HG03045 (cell line): ENCODE measurements around the gene POU3F3.

Experiments
- ATAC-seq: cut with Tn5 transposase; IDR thresholded peaks from one replicate; pipeline ENCODE4 v1.9.1; 2021; ENCODE audit warnings: mild to moderate bottlenecking, moderate library complexity; ENCODE audit not compliant: unreplicated experiment

Gene POU3F3

DNA sequence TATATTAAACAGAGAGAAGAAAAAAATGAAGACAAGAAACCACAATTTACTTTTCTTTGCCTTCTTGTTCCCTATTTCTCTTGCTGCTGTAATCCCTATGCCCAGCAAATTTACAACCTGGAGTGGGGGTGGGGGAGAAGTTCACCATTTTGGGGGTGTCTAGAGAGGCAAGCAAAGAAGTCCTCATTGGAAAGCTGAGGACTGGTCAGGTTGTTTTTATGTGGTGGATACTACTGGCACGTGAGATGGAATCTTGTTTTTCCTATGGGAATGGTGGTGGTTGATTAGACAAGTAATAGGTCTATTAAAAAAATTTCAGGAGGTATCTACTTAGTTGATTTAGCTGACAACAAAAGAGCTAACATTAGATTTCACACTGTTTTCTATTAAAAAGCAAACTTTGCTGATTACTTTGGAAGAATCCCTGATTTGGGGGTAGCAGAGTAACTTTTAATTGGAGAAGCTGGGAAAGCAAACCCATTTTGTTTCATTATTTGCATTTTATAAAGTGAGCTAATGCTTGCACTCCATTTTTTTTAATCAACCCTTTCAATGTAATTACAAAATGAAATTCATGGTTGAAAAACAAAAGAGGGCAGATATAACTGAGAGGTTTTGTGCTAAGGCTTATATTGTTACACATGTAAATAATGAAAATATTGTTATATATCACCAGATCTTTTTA, 6.0 kb downstream of the POU3F3 start:
- no peak for ATAC-seq

DNA sequence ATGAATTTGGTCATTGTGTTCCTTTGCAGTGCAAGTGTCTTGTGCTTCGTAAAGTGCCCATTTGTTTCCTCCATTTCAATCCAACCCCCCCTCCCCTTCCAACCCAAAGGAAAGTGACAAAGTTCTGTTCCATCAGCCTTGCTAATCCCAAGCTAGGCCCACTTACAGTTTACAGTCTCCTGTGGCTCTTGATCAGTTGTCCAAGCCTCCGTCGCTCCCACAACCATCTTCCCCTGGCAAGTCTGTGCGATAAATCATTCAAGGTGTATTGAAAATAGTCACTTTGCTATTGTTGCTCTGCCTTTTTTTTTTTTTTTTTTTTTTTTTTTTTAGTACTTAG, 6.5 kb downstream of the POU3F3 start:
- no peak for ATAC-seq

GRCh38 chr2:104861351-104862057, 7.6 kb downstream of the POU3F3 start:
- ATAC-seq = no peak

DNA sequence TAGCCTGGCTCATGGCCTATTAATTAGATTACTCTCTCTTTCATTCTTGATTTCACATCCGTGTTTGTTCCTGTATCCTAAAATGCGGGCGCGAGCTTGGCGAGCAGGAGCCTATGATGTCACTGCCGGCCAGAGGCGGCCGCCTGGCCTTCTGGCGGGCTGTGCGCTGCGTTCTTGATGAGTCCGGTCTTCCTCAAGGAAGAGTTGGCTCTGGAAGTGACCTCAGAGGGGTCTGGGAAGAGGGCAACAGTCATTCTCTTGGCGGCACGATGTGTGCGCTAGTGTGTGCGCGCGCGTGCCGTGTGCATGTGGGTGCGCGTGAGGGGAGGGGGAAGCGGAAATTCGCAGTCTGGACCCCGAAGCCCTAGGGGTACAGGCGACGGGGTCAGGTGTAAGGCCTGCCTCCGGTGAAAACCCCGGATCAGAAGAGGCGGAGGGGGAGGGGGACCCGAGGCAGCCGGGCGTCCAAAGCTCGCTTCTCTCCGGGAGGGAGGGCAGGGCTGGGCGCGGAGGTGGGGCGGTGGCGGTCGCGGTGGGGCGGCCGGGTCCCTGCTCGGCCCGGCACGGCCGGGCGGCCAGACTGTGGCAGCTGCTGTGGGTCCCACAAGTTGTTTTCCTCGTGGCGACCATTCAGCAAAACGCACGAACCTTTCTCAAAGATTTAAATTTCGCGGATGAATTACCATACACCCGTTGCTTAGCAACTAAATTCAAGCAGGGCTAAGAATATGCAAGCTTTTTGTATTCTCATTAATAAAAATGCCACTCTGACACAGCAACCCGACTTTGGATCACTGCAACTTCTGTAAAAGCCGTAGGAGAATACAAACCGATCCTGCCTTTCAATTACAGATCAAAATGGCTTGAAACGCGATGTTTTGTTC, 8.4 kb downstream of the POU3F3 start:
- ATAC-seq = no peak

GRCh38 chr2:104863146-104863467, 9.2 kb downstream of the POU3F3 start:
- ATAC-seq = no peak

- no peak for ATAC-seq
Observed at GRCh38 chr2:104863468-104864279, 9.8 kb downstream of the POU3F3 start.

- ATAC-seq = no peak
Observed at GRCh38 chr2:104864280-104865095, 10.6 kb downstream of the POU3F3 start.

DNA sequence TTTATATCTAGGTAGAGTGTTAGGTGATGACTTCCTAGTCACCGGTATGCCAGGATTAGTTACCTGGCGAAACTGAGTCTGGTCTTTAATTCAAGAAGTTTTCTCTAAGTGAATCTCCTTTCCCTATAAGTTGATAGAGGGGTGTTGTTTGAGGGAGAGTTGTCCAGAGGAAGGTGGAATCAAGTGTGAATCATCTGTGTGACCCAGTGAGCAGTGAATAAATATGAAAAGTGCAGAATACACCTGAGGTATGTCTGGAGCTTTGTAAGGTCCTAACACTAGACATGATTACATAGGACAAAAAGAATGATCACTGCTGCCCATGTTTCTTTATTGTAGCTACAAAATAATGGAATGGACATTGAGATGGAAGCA, 11.2 kb downstream of the POU3F3 start:
- no peak for ATAC-seq

DNA sequence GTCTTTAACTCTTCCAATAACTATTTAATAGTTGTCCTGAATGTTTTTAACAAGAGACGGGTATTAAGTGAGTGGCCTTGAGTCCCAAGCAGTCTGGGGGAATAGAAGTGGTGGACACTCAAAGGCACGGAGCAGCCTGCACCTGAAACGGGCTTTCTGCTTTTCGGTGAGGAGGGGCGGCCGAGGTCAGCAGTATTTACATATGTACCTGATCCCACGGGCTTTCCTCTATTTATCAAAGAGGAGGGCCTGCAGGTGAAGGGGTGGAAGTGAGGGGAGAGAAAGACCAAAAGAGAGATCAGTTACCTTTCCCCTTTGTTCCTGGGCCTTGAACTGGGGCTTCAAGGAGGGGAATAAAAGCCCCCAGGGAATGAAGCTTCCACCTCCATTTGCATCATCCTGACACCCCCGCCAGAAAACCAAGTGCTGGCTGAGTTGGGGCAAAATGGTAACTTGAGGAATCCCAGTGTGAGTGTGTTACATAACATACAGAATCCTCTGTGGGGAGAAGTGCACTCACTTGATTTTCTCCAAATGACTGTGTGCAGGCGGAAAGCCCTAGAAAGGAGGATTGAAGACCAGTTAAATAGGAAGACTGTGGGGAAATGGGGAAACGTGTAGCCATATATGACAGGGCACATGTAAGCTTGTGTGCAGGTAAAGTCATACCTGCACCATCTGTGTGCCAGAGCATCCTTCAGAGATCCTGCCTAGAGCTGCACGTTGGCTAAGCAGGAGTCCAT, 12.4 kb downstream of the POU3F3 start:
- ATAC-seq = no peak

DNA sequence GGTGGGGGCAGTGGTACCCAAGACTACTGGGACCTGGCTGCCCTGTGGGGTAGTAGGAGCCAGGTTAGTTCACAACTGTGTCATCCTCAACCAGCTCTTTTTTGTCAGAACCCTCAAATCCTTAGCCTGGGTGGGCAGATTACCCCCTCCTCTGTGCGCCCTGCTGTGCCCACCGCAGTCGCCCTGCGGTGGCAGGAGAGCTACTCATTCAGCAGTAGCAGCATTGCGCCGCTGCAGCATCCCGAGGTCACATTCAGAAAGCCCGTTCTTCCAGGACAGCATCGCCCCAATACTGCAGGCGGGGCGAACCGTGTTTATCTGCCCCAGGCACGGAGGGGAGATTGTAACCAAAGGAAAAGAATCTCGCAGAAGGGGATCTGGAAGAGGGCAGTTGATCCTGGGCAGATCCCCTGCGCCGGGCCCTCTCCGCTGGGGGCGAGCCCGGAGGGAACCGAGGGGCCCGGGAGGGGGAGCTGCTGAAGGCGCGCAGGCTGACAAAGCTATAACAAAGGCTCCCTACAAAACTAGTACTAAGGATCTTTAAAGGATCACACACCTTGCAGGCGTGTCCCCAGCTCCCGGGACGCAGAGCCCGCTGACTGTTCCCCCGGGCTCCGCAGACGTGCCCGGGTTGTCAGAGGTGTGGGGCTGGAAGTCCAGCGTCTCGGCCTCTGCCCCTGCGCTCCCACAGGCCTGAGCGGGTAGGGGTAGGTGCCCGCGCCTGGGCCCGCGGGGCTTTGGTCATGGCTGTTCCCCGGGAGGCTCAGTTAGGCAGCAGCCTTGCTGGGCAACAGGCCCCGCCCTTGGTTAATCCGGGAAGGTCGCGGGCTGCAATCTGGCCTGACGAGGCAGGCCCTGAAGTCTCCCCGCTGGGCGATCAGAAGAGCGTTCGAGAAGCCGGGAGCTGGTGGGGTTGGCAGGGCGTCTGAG, 13.2 kb downstream of the POU3F3 start:
- no peak for ATAC-seq

DNA sequence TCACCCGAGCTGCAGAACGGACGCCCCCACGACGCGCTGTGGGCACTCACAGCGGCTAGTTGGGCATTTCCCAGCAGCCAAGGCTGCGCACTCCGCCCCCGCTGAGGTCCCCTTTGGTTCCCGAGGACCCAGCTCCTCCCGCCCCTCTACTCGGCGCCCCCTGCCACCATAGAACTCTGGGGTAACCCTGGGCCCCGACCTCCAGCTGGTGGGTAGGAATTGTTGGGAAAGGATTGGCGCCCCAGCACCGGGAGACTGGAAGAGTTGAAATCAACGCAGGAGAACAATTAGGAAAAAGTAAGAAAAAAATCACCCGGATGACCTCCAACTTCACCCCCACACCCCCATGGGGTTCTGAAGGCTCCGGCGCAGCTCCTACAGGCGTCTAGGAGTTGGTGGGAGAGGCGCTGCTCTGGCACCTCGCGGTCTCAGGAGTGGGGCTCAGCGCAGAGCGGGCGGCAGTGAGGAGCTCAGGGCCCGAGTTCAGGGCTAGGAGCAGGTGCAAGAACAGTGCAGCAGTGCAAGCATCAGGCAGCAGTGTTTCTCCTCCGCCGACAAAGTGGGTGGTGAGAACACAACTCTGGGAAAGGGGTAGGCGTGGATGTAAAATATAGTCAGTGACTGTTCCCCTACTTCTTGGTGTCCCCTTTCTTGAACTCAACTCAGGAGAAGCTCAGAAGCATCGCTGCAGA, 14.0 kb downstream of the POU3F3 start:
- ATAC-seq = no peak

DNA sequence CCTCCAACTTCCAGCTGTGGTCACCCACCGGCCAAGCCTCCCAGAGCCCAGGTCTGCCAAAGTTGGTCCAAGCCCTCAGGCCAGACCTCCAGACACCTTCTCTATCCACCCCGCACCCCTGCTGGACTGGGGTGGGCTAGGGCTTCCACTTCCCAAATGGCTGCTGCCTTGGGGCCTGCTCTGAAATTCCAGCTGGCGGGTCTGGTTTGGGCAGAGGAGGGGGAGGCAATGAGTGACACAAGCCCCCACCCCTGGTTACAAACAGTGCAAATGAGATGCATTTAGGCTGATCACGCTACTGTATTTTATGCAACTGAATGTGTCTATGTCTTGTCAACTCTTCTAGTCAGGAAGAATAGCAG, 14.6 kb downstream of the POU3F3 start:
- no peak for ATAC-seq

DNA sequence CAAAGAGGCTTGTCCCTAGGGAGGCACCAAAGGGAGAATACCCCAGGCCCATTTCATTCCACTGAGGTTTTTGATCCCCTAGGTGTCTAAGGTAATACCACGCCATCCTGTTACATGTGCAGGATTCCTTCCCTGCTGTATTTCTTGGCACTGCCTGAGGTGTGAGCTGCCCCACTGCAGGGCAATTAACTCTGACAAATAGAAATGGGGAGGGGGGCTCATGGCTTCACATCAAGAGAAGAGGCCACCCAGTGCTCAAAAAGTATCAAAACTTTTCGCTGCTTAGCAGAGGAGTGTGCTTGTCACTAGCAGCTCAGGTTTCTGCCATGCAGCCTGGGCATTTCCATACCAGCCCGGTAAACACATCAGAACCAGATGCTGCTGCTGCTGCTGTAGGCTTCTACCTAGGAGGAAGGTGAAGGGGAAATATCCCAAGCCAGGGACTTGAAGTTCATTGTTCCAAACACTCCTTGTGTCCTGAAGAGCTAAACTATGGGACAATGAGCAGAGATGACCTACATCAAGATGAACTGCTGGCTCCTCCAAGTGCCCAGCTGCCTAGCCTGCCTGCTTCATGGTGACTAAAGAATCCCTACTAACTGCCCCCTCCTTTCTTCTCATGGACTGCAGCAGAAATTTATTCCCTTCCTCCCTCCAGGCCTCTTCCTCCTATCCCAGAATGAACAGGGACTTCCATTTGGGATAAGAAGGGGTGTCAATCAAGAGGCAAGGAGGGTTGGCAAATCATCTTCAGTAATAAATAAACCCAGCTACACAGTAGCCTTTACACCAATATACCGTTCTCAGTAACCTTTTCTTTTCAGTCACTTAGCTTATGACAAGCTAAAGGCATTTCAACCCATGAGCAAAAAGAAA, 16.4 kb downstream of the POU3F3 start:
- ATAC-seq = no peak

DNA sequence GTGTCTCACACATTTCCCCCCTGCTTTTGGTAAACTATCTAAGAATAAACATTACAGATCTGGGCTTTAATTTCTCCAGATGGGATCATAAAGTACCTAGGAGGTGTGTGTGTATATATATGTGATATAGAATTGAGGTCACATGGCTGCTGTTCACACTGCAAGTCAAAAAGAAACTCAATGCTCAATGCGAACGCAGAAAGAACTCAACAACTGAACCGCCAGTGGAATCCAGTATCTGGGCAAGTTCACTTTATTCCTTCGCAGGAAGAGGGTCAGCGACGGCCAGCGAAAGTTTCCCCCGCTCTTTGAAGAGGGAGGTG, 17.7 kb downstream of the POU3F3 start:
- ATAC-seq = no peak

DNA sequence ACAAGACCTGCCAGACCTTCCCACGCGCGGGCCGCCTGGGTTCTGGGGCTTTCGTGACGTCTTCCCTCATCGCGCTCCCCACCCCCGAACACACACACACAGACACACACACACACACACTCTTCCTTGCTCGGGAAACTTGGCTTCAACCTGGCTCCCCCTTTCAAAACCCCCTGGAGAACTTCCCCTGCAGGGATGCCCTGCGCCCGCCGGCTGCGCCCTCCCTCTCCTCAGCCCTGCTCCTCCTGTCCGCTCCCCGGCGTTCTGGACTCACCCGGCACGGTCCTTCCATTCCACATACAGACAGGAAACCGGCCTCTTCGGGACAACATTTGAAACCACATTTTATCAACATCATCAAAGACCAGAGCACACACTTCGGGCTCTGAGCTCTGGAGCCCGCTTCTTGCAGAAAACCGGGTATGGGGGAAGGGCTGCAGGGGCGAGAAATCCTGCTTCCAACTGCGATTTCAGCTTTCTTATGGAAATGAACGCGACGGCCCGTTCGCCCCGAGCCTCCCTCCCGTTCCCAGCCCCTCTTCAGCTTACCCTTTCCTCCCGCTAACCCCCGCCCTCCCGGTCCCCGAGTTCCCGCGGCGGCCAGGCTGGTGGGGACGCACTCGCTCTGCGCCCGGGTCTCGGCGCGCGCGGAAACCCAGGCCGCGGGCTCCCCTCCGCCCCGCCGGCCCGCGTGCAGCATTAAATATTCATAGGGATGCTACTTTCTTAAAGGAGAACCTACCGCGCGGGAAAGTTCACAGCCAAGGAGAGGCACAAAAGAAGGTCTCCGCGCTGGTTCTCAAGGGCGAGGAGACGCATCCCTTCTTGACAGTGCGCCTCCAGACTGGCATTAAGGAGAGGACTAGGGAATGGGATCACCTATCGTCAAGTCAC, 18.3 kb downstream of the POU3F3 start:
- no peak for ATAC-seq
